HG03196 (cell line): ENCODE results near the gene ADH6.
"Not testable (repeated sequence)": the region's sequence is repeated elsewhere in the genome, so short reads cannot be mapped to it uniquely, and the experiment has no call there.

Experiments
- ATAC-seq: cut with Tn5 transposase; IDR thresholded peaks from one replicate; pipeline ENCODE4 v1.9.1; 2021; ENCODE audit not compliant: unreplicated experiment

Gene ADH6

DNA sequence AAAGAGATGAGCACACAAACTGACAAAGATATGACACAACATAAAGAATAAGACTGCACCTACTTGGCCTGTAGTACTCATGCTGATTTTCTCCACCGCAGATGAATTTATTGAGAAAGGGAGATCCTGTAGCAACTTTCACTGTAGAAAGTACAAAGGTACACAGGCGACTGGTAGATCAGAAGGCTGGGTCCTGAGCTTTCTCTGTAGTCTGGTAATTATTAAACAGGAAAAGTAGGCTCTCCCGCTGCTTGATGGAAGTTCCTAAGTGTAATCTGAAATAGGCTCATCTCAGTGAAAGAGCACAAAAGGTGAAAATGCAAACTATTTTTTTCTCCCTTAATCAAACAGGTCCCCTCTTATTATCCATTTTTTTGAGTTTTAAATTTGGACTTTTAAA lies at the start of gene ADH6:
Gene ADH6 (minus strand): TSS at position 175 of the 400 bp plus-strand sequence. CDS start 94 bp downstream, at position 81.
- ATAC-seq: no peak

DNA sequence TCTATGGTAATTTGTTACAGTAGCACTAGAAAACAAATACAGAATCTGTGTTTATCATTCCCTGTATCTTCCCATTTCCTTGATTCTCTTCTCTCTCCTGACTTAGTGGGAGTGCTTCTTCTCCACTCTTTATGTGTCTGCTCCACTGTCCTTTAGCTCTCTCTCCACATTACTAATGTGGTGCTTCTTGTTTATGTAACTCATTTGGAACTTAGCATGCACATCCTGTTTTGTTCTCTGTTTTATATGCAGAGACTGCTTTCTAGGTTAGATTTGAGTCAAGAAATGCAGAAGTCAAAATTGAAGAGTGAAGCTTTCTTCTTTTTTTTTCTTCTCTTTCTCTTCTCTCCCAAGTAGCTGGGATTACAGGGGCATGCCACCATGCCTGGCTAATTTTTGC lies 45.9 kb upstream of the ADH6 start:
- no peak for ATAC-seq

DNA sequence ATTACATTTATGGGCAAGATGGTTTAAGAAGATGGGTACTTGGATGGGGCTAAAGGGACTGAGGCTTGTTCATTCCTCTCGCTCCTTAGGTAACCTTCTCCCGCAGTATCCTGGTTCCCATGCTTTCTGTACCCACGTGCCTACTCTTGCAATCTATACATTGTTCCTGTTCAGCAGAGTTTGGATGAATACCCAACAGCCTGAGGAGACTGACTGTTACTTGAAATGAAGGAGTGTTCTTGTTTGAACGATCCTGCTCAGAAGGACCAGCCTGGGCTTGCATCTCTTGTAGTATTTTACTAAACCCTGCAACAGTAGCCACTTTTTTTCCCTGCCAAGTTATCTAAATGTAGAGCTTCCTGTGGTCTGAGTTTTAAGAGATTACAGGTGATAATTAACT lies 33.7 kb upstream of the ADH6 start:
- ATAC-seq: no peak

DNA sequence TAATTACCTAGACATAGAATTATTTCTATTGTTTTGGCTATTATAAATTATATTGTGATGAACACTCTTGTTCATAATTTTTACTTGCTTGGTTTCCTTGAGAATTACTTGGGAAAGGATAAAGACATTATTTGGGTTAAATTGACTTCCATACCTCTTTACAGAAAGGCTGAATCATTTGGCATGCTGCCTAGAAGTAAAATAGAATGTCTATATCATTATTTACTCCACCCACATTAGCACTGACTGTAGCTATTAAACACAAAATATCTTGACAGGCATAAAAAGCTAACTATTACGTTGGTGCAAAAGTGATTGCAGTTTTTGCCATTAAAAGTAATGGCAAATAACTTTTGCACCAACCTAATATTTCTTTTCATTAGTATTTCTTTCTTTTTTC lies 29.7 kb upstream of the ADH6 start:
- no peak for ATAC-seq

DNA sequence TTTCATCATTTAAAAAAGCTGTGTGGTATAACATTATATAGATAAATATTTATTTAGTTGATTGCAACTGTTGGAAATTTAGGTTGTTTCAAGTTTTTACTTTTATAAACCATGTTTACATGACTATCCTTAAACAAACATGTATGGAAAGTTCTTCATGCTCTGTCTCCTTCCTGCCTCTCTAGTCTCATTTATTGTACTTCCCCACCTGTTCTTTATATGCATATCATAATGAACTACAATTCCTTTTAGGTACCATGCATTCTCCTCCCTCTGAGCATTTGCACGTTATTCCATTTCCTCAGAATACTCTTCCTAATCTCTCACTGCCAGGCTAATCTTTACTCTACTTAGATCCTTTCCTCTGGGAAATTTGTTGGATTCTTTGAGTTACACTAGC lies 16.9 kb upstream of the ADH6 start:
- no peak for ATAC-seq

DNA sequence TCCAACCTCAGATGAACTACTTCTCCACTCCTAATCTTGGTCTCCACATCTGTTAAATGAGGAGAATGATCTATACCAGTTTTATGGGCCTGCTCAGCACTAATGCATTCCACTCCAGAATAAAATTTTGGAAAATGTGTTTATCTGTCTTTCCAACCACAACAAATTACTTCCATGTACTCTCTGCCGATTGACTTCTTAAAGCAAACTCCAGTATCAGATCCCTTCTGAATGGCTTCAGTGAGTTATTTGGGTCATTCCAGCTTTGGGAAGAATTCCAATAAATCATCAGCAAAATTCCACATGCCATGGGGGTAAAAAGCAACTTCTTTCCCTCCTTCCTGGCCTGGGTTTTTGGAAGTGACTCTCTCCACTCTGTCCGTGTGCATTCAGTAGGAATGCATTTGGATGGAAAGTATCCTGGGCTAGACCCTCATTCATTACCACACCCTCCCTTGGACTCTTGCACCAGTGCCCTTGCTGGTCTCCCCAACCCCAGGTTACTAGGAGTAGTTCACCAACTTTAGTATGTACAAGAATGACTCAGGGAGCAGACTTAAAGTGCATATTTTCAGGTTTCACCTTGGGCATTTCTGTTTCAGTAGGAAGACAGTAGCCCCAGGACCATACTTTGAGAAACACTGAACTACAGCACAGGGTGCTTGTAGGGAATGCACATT lies 15.4 kb upstream of the ADH6 start:
- no peak for ATAC-seq

DNA sequence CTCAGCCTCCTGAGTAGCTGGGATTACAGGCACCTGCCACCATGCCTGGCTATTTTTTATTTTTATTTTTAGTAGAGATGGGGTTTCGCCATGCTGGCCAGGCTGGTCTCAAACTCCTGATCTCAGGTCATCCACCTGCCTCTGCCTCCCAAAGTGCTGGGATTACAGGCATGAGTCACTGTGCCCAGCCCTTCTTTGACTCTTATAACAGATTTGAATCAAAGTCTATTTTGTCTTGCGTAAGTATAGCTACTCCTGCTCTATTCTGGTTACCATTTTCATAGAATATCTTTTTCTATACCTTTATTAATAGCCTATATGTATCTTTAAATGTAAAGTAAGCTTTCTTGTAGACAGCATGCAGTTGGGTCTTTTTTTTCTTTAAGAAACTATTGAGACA lies 14.4 kb upstream of the ADH6 start:
- not testable (repeated sequence) for ATAC-seq

DNA sequence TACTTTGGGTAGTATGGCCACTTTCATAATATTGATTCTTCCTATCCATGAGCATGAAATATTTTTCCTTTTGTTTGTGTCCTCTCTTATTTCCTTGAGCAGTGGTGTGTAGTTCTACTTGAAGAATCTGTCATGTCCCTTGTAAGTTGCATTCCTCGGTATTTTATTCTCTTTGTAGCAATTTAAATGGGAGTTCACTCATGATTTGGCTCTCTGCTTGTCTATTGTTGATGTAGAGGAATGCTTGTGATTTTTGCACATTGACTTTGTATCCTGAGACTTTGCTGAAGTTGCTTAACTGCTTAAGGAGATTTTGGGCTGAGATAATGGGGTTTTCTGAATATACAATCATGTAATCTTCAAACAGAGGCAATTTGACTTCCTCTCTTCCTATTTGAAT lies 9.7 kb upstream of the ADH6 start:
- not testable (repeated sequence) for ATAC-seq

DNA sequence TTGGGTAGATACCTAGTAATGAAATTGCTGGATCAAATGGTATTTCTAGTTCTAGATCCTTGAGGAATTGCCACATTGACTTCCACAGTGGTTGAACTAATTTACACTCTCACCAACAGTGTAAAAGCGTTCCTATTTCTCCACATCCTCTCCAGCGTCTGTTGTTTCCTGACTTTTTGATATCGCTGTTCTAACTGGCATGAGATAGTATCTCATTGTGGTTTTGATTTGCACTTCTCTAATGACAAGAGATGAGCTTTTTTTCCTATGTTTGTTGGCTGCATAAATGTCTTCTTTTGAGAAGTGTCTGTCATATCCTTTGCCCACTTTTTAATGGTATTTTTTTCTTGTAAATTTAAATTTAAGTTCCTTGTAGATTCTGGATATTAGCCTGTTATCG lies 8.6 kb upstream of the ADH6 start:
- ATAC-seq: not testable (repeated sequence)

DNA sequence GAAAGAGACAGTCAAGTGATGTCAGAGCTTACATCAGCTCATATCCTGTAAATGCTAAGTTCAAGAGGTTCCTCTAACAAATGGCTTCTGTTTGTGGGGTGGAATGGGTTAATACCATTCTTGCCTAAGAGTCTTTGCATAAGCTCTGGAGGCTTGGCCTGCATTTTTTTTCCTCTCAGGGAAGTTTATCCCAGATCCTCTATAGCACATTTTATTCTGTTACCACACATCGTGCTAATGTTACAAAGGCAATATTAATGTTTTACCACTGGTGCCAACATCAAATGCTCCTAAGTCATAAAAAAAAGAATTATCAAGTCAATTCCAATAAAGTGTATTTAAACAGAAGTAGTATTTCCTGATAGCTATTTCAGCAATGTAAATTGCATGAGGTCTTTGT lies 2.9 kb upstream of the ADH6 start:
- no peak for ATAC-seq

DNA sequence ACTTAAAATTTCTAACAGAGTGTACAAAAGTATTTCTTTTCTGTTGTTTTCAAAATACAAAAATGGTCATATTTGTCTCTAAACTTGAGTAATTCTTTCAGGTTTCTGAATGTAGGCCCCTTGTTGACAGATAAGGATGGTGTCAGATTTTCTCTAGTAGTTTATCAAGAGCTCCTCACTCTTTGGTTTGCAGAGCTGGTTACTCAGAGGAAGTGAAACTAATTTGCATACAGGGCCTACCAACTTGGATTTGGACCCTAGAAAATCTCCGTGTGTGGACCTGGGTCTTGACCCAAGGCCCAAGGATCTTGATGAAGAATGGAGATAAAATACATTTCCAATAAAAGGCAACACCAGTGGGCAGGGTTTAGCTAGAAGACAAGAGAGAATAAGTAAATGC lies 433 bp upstream of the ADH6 start:
- ATAC-seq: peak; percentile 71

DNA sequence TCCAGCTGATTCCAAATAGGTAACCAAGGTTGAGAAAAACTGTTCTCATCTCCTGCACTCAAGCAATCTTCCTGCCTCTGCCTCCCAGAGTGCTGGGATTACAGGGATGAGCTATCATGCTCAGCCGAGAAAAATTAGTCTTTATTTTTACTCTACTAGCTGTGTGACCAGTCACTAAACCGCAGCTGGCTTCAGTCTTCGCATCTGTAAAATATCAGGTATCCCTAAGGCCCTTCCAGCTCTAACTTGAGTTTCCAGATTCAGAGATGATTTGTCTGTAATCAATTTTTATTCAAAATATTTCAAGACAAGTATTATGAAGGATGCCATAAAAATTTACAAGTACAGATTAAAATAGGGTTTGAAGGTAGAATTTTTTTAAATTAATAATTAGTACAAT lies 3.5 kb downstream of the ADH6 start:
- no peak for ATAC-seq

DNA sequence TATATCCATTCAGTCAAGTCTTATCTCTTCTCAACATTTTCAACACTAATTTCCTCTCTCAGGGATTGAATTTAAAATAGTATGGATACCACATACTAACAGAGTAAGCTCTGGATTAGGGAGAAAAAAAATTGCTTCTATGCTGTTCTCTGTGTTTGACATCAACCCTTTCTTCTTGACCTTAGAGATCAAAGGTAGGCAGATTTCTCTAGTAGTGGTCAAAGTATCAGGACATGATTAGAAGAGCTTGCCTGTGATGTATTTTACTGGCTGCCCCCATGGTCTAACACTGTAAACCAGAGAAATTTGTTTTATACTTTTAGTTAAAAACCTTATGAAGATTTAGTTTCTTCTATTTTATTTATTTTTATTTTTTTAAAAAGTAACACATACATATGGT lies 8.3 kb downstream of the ADH6 start:
- no peak for ATAC-seq

DNA sequence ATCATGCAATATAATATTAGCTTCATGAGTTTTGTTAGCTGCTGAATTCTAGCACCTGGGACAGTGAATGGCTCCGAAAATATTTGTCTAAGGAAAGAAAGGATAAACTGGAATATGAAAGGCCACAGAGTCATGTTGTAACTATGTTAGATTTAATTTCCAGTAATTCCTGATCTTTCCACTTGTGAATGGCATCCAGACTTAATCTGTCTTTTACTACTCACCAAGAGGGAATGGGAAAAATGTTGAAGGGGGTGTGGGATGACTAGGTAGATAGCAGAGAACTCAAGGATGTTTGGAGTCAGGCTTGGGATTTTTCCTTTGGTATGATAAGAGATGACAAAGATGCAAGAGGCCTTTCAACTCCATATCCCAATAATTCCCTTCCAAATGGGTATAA lies 9.4 kb downstream of the ADH6 start:
- no peak for ATAC-seq

DNA sequence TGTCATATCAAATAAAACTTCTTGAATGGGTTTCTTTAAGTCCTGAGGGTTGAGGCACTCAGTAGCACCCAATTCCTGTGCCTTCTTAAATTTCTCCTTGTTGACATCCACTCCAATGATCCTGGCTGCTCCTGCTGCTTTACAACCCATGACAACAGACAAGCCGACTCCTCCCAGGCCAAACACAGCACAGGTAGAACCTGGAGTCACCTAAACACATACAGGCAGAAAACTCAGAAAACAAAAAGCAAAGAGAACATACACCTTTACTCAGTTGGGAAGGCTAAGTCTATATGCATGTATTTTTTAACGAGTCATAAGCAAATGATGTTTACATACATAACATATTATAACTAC lies 10.3 kb downstream of the ADH6 start:
- no peak for ATAC-seq

DNA sequence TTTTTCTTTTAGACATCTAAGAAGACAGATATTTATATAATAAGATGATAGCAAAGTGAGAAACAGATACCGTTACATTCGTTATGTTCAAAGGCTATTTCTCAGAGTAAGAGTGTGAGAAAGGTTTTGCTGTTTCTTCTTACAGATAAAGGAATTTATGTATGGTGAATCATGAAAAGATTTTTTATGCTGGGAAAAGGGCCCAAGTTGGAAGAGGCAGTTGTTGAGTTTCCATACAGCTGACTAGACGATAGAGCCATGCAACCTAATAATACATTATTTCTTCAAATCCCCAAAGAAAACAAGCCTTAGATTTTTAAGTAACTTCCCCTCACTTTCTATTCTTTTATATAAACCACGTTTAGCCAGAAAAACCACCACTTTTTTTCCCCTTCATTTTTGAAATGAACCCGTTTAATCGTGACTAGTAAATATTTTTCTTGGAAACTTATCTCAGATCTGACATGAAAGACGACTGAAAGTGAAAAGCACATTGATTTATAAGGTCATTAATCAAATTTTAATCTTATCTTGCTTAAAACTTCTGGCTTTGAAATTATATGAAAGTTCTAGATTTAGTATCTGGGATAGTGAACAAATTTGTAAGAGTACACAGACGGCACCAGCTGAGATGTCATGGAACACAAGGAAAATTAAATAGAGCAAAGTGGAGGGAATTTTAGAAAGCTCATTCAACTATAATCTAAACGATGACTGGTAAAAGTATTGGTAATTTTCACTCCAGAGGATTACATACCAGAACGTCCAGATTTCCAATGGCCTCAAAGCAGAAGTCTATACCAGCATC lies 10.9 kb downstream of the ADH6 start:
- ATAC-seq: no peak

DNA sequence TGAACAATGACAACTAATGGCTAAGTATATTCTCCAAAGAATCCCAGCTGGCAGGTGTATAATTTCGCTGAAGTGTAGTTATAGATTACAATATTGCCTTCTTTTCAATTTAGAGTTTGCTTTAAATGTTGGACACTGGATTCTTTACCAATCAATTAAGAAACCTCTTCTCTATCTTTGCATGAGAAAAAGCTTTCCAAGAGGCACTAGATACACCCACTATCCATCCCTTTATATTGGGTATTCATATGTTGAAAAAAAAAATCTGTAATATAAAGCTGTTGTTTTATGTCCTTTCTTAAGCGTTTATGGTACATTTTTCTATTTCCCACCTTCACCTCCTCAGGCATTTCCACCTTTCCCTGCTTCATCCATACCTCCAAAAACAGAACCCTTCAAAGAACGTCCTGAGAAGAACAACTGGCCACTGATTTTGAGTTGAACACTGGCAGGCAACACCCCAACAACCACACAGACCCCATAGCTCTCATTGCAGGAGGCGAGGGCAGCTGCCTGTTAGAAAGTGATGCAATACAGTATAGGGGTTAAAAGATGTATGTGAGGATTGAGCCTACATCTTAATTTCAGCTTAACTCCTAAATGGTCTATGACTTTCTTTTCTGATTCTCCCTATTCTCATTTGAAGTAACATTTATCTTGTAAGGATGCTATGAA lies 11.8 kb downstream of the ADH6 start:
- ATAC-seq: no peak

DNA sequence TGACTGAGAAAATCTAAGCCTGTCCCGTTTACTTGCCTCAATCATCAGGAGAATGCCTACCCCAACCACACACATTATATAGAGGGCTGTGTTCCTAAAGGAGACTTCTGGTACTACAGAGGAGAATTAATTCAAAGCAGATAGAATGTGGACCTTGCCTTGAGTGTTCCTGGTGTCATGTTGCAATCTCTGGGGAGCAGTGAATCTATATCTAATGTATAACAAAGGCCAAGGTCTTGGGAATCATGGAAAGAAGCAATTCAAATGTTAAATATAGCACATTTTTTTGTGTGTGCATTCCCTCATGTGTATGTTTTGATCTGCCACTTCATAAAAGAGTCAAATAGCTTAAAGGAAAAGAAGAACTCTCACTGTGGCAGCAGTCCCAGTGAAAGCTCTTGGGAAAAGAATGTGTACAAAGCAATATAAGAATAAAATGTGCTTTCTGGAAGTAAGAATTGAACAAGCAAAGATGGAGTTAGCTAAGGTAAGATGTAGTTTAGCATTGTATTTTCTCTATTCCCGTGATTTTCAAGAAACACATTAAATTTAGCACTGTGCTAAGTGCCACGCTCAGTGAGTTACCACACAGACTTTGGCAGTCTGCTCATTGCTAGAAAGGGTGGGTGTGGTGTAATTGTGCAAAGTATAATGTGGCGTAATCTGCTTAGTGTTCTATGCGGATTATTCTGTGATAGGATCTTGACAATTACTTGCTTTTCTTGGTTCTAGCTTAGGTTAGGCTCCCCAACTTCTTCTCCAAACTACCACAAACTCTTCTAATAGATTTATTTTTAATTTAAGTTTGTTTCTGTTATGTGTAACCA lies 13.7 kb downstream of the ADH6 start:
- ATAC-seq: no peak

DNA sequence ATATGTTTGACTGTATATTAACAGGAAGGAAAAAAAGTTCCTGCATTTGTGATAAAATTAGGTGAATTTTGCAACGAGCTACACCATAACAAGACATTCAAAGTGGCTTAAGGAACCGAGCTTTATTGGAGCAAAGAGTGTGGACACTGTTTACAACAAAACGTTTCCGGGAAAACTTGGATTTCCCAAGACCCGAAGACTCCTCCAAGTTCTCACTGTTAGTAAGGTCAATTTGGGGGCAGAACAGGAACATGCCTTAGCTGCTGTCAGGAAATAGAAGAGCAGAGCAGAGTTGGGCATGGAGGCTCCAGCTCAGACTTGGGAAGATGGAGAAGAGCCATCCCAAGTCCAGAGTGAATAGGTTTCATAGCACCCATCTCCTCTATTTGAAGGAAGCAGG lies 16.5 kb downstream of the ADH6 start:
- no peak for ATAC-seq

DNA sequence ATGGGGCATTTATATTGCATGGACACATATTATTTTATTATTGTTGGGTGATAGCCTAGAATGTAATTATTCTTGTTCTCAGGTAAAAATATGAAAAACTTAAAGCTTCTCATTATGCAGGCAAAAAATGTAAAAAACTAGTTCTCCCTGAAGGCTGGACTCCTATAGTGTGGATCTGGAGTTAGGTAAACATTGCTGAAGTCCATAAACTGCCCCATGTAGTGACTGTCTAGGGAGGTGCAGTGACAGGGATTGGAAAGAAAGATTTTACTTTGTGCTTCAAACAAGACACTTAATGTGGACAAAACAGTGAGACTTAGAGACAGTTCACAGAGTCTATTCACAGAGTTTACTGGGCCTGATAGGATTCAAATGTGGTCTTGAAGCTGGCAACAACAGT lies 17.0 kb downstream of the ADH6 start:
- no peak for ATAC-seq

DNA sequence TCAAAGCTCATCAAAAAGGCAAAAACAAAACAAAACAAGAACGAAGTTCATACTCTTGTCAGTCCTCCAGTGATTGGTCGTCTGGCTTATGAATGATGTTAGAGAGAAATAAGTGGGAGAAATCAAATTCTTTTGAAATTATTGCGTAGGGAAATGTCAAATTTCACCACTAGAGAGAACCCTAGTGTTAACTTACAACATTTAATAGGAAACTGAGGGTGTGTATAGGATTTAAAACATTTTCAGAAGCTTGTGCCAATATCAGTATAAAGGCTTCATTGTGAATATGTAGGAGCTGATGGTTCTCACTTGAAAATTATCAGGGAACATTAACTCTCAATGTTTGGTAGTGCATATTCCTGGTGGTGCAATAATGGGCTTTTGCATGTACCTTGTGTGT lies 17.4 kb downstream of the ADH6 start:
- ATAC-seq: no peak
